HG02852 (cell line): ENCODE results near the gene SLC25A26.

Experiments used
- ATAC-seq: cut with Tn5 transposase; IDR thresholded peaks from one replicate; pipeline ENCODE4 v1.9.1; 2021; ENCODE audit warnings: mild to moderate bottlenecking, moderate library complexity; ENCODE audit not compliant: unreplicated experiment

SLC25A26 gene

DNA sequence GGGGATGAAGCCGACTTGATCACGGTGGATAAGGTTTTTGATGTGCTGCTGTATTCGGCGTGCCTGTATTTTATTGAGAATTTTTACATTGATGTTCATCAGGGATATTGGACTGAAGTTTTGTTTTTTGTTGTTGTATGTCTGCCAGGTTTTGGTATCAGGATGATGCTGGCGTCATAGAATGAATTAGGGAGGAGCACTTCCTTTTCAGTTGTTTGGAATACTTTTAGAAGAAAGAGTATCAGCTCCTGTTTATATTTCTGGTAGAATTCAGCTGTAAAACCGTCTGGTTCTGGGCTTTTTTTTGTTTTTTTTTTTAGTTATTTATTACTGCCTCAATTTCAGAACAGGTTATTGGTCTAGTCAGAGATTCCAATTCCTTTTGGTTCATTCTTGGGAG lies 93.7 kb downstream of the SLC25A26 start:
- no peak for ATAC-seq

DNA sequence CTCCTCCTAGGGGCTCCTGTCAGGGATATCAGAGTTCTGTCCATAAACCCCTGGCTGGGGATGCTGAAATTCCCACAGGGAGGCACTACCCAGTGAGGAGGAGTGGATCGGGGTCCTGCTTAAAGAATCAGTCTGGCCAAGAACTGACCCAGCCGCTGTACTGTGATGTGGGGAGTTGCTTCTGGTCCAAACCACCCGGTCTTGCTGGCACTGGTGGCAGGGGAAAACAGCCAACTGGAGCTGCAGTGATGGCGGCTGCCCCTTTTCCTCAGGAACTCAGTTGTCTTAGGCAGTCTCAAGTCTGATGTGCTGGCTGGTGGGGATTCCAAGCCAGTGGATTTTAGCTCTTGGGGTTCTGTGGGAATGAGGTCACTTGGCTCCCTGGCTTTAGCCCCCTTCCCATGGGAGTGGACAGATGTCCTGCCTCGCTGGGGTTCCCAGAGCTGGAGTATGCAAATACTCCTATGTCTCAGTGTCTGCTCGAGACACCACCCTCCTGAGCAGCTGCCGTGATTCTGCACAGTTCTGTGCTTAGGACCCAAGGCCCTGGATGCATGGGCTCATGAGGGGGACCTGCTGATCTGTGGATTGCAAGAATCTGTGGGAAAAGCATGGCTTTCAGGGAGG lies 97.1 kb downstream of the SLC25A26 start:
- no peak for ATAC-seq

DNA sequence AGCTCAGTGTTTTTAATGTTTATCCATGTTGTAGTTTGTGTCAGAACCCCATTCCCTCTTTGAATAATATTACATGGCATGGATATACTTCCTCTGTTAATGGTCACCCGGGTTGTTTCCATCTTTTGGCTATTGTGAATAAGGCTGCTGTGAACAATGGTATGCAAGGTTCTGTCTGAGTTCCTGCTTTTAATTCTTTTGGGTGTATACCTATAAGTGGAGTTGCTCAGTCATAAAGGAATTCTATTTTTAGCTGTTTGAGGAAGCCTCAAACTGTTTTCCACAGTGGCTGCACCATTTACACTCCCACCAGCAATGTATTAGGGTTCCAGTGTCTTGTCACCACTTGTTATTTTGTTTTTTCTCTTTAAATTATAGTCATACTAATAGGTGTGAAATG lies 99.6 kb downstream of the SLC25A26 start:
- no peak for ATAC-seq

DNA sequence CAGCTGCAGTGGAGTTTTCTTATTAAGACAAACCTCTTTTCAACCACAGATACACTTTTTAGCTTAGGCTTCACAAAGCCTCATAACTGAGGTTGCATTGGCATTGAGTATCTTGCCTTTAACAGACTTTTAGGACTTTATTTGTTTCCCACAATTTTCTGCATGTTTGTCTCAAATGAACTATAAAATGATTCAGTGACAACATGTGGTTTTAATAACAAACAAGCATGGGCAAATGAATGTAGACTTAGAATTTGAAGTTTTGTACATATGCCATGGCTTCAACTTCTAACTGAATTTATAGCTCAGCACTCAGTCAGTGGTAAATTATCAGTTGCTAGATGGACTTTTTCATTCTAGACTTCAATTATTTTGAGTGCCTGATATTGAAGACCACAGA lies 101.6 kb downstream of the SLC25A26 start:
- no peak for ATAC-seq

DNA sequence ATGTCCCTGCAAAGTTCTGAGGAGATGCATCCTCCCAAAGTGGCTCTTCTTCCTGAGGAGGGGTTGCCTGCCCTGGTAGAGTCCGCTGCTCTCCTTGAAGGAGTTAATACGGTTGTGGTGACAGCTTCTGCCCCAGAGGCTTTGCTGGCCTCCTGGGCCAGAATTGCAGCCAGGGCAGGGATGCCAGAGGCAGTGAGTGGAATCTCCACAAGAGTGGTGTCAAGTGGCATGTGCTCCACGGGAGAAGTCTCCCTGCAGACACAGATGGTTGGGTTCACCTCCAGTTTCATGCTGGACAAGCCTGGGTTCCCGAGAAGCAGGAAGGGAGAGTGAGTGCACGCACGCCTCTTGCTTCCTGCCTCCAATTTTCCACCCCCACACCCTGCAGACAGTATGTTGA lies 105.5 kb downstream of the SLC25A26 start:
- no peak for ATAC-seq

DNA sequence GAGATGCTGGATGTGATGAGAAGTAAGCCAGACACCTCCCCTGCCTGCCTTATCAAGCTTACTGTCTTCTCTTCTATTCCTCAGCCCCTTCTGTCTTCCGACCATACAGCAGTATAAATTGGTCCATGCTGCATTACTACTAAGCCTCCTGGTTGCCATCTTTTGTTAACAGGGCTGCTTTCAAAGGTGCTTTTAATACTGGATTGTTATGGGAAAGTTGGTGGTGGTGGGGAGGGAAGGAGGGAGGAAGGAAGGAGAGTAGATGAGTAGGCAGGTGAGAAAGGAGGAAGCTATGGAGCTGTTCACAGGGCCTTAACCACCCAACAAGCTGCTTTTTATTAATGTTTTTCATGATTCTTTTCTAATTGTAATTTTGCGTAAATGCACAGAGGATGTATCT lies 114.9 kb downstream of the SLC25A26 start:
- no peak for ATAC-seq

DNA sequence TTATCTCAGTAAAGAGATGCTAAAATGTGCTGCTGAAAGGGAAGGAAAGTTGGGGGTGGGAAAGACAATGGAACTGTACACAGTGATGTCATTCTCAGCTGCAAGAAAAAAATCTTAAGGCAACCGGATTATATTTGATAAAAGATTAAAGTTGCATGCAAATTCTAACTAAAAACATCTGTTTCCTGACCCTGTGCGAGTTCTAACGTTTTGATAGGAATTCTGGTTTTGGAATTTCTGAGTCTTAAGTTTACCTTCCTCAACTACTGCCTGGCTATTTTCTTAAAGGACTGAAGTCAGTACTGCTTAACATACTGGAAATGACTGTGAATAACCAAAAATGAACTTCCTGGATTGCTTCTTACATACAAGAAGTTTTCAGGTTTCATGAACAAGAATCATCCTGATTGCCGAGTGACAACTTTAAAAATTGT lies 115.5 kb downstream of the SLC25A26 start:
- ATAC-seq: no peak

DNA sequence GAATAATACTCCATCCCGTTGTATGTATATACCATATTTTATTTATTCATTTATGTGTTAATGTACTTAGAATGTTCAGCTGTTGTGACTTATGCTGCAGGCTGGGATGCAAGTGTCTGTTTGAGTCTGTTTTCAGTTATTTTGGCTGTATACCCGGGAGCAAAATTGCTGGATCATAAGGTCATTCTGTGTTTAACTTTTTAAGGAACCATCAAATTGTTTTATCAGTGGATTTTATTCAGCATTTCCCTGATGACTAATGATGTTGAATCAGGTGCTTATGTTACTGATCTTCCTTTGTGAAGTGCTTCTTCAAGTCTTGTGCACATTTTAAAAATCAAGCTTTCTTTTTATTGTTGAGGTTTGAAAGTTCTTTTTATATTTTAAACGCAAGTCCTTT lies 118.1 kb downstream of the SLC25A26 start:
- no peak for ATAC-seq

DNA sequence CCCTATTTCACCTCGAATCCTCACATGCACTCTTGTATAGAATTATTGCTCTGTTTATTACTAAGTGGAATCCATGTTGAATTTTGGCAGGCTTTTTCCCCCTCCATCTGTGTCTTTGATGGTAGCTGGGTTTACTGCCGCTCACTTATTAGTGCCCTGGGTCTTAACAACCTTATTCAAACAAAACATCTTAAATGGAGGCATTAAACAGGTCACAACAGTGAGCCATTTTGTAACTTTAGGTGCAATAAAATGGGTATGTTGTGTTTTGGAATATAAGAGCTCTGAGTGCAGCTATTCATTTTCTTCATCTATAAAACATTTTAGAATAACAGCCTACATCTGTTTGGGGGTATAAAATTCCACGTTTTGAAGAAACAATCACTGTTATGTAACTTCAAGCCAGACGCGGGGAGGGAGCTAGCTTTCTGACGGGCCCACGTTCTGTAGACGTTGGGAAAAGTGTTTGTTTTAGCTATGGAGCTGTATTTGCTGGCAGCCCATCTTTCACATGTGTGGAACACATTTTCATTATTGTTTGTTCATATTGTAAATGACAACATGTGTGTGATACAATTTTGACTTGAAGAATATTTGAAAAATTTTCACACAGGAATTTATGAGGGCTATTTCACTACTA lies 122.0 kb downstream of the SLC25A26 start:
- ATAC-seq: no peak

DNA sequence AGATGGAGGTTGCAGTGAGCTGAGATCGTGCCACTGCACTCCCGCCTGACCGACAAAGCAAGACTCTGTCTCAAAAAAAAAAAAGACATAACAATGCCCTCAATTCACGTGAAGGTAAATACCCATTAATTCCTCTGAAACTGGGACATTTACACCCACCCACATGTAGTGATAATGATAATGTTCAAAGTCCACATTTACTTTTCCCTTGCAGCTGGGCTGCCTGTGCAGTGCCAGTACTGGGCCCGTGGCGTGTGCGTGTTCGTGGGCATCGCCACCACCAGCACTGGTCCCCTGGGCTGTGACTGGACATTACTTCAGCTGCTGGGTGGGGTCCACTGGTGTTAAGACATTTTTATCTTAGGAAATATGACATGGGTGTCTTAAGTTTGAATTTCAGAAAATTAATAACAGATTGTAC lies 123.6 kb downstream of the SLC25A26 start:
- no peak for ATAC-seq

DNA sequence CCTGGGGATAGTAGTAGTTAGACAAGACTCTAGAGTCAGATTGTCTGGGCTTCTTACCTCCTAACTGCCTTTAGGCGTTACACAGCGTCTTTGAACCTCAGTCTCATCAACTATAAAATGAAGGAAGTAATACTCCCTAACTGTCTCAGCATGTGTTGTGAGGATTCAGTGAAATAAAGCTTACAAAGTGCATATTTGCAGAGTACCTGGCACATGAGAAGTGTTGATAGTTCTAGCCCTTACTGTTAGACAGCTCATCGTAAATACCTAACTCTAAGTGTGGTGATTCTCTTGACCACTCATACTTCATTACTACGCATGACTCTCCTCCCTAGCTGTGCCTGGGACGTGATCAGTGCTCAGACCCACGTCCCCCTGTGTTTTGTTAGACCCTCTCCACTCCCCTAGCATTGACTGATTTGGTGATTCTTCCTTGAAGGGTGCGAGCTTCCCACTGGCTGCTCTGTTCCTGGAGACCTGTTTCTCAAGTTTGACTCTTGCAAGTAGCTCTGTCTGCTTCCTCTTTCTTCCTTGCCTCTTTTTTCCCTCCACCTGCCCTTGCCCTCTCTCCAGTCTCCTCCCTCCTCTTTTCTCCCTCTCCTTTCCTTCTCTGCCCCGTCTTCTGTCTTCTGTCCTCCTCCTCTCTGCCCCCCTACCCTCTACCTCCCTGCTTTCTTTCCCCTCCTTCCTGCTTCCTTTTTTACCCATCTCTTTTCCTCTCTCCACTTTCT lies 124.2 kb downstream of the SLC25A26 start:
- no peak for ATAC-seq

DNA sequence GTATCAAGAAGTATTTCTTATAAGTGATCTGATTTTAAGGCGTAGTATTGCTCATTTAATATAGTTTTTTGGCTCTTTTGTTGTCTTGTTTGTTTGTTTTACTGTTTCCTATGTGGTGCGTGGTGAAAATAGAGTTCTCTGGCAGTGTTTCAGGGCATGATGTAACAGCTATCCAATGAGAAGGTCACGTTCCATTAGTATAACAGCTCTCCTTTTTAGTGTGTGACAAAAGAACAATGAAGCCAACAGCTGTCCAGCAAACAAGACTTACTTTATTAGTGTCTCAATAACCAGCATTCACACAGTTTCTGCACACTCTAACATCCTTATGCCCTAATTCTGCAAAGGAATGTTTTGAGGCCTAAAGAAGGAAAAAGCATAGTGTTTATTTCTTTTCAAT lies 127.9 kb downstream of the SLC25A26 start:
- no peak for ATAC-seq

DNA sequence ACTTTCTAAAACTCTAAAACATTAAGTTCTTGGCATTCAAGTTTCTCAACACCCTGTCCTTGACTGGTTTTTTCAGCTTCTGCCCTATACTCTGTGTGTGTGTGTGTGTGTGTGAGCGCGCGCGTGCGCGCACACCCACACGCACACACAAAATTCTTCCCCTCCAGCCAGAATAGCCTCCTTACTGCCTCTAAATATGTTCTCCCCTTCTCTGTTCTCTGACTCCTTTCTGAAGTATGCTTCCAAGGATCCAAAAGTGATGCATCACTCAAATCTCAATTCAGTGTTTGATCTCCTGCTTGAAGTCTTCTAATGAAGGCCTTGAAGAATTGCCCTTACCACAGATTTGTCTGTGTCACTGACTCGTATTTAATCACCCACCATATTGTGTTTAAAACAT lies 129.8 kb downstream of the SLC25A26 start:
- ATAC-seq: no peak

DNA sequence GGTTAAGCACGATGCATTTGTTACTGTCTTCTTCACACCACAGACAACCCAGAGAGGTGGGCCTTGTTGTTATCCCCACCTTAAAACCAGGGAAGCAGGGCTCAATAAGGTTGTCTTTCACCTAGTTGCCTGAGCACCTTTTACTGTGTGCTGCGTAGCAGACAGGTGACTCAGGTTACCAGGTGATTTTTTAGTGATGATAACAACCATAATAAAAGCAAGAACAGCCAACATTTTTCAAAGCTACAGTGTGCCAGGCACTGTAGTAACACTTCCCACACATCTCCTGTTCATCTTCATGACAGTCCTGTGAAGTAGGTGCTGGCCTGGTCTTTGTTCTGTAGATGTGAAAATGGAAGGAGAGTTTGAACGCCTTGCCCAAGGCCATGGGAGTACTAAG lies 132.2 kb downstream of the SLC25A26 start:
- ATAC-seq: no peak

DNA sequence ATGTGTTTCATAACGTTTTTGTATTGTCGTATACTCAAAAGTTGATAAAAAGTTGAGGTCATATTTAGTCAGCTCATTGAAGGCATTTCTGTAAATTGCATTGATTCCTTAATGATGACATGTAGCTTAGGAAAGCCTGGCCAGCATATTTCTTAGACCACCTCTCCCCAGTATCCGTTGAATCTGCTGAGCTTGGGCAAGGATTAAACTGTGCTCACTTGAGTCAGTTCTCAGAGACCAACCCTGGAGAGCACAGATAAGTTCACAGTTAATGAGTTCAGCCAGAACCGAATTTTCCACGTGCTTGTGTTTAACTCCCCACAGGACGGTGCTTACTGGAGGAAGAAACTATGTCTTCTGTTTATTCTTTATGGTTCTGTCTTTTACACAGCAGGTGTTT lies 132.7 kb downstream of the SLC25A26 start:
- ATAC-seq: no peak

DNA sequence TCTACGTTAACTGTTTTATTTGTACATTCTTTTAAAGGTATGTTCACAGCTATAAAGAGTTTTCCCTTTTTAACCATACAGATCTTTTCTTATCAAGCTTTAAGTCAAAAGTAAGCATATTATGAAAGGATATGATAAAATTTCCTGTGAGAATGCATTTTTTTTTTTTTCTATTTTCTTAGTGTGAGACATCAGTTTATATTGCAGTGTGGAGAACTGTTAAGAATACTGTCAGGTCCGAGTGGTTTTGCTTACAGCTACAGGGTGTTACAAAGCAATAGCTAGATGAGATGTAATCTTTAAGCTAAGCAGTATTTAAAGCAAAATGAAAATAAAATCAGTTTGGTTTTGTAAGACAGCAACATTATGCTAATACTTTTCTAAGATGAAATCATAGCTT lies 133.2 kb downstream of the SLC25A26 start:
- ATAC-seq: no peak

DNA sequence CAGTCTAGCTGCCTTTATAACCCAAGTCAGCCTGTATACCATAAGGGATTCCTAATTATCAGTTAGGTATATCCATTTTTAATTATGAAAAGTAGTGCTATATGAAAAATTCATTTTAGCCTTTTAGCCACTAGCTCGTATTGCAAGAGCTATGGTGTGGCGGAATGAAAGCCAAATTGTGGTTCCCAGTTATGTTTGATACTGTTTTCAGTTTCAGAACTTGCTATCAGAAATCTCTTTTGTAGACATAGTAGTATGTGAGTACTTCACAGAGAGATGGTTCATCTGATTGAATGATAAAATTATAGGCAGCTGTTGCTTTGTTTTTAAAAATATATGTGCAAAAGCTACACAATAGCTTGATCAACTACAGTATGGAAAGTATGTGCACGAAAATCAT lies 134.6 kb downstream of the SLC25A26 start:
- peak; percentile 95 for ATAC-seq

DNA sequence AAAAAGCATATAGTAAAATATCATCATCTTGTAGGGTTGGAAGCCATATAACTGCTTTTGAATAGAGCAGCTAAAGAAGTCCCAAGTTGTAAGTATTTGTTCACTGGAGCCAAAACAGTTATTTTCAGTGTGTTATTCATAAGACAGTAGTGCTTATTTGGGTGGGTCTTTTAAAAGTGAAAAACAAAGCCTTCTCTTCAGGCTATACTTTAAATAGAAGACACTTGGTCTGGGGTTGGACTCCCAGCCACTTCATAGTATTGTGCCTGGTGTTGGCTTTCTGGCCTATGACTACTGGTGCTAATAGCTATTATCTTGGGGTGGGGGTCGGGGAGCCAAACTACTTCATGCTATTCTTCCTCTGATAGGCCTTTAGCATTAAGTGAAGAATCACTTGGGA lies 135.2 kb downstream of the SLC25A26 start:
- ATAC-seq: no peak

DNA sequence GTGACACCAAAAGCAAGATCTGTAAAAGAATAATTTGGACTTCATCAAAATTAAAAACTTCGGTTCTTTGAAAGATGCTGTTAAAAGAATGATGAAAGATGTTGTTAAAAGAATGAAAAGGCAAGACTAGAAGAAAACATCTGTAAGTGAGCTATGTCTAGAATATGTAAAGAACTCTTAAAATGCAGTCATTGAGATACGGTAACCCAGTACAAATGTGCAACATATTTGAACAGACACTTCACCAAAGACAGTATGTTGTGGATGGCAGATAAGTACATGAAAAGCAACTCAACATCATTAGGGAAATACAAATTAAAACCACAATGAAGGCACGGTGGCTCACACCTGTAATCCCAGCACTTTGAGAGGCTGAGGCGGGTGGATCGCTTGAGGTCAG lies 140.6 kb downstream of the SLC25A26 start:
- ATAC-seq: no peak

DNA sequence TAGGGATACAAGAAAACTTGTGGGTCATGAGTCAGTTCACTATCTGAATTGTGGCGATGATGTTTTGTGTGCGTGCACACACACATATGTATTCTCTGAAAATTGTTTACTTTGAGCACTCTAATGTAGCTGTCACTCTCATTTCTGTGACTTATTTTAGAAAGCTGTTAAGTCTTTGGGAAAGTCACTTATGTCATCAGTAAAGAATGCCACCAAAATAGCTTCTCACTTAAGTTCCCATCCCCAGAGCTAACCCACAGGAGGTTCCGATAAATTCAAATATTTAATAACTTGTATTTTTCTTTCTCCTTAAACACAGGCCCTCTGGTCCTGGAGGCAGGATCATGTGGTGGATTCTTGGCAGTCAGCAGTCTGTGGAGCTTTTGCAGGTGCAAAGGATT lies 141.7 kb downstream of the SLC25A26 start:
- ATAC-seq: no peak

DNA sequence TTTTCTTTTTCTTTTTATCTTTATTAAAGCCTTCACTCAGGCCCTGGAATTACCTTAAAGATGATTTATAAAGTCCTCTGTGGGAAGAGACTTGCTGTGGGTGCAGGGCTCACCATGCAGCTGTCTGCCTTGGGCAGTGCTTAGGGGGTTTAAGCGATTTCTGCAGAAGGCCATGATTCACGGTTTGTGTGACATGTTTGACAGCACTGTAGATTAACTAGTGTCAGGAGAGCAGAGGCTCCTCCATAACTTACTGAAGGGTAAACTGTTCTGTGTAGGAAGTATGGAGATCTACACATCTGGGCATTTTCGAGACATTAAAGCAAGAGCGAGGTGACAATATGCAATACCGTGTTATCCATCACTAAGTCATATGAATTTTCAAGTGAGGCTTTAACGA lies 142.3 kb downstream of the SLC25A26 start:
- ATAC-seq: no peak

DNA sequence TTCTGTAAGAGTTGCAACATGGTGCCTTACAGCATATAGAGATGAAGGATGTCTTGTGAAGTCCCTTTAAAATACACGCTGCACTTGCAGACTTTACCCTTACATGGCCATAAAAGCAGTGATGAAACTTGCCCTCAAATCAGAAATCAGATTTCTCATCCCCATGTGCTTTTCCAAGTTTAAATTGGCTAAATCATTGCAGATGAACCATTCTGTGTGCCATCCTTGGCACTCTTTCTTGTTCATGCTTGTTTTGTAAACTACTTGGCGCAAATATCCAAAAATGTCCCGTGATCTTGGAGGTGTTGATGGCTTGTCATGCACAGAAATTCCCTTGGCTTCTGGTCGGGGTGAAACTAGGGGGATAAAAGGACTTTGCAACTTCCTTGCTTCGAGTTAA lies 144.3 kb downstream of the SLC25A26 start:
- no peak for ATAC-seq
